ENCODE data around the gene RPS6KA2. TPM values are rescaled to one million over a fixed set of nuclear protein-coding genes. Genes with fewer than 3 reads are reported as not detected.

Gene RPS6KA2
- polyA plus RNA-seq, 1 donor = 12.5 TPM

DNA sequence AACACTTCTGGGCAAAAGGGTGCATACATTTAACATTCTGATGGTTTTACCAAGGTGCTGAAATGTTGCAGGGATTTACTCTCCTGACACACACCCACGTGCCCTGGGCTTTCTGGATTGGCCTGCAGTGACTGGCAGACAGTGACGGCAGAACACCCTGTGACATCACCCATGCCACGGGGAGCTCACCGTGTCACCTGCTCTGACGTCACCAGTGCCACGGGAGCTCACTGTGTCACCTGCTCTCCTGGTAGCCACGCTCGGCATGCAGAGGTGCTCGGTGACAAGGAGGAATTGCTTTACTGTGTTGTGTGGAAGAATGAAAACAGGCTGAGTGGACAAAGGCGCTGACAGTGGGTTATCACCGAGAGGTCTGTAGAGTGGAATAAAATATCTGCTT, 139.9 kb downstream of the RPS6KA2 start:
- no peaks in the 10 kb centered on the region for H3K27me3 ChIP-seq (ENCODE audit: control insufficient read depth, insufficient read depth, low read length)
- no peaks in the 10 kb centered on the region for H3K4me1 ChIP-seq (ENCODE audit: control insufficient read depth, insufficient read depth, low read length)
- H3K27ac ChIP-seq (ENCODE audit: low read length) = no peak overlapping the region
- H3K4me3 ChIP-seq (ENCODE audit: low read length) = no peak overlapping the region
- no peak for DNase-seq
- peaks cover 9% of the 10 kb centered on the region for H3K36me3 ChIP-seq (ENCODE audit: control insufficient read depth, insufficient read depth, low read length)
- peaks cover 4% of the 10 kb centered on the region for H3K9me3 ChIP-seq (ENCODE audit: control insufficient read depth, low read depth, low read length)
- WGBS (ENCODE audit: insufficient coverage, low lambda C conversion rate) = 83% methylated on average over 2 of the region's 11 CpGs

DNA sequence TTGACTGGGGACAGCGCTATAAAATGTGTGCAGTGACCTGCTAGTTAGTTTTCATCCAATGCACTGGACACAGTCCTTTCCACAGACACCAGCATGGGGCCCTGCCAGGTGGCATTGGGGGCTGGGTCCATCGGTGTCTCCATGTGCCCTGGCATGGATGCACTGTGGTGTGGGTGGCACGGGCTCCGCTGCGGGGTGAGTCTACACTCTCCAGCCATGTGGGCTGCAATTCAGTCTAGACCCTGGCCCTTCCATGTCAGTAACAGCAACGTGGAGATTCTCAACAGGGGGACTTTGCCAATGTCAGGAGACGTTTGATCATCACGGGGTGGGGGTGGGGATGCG, 140.5 kb downstream of the RPS6KA2 start:
- Histone ChIP-seq H3K9me3 (ENCODE audit: control insufficient read depth, low read depth, low read length) (peaks cover 4% of the 10 kb centered on the region), H3K27ac (ENCODE audit: low read length) (no peak overlapping the region), H3K4me3 (ENCODE audit: low read length) (no peak overlapping the region), H3K27me3 (ENCODE audit: control insufficient read depth, insufficient read depth, low read length) (no peaks in the 10 kb centered on the region), H3K36me3 (ENCODE audit: control insufficient read depth, insufficient read depth, low read length) (peaks cover 9% of the 10 kb centered on the region), H3K4me1 (ENCODE audit: control insufficient read depth, insufficient read depth, low read length) (no peaks in the 10 kb centered on the region)
- no CpG with 5 or more reads among the region's 9 CpGs for WGBS (ENCODE audit: insufficient coverage, low lambda C conversion rate)
- DNase-seq = no peak

DNA sequence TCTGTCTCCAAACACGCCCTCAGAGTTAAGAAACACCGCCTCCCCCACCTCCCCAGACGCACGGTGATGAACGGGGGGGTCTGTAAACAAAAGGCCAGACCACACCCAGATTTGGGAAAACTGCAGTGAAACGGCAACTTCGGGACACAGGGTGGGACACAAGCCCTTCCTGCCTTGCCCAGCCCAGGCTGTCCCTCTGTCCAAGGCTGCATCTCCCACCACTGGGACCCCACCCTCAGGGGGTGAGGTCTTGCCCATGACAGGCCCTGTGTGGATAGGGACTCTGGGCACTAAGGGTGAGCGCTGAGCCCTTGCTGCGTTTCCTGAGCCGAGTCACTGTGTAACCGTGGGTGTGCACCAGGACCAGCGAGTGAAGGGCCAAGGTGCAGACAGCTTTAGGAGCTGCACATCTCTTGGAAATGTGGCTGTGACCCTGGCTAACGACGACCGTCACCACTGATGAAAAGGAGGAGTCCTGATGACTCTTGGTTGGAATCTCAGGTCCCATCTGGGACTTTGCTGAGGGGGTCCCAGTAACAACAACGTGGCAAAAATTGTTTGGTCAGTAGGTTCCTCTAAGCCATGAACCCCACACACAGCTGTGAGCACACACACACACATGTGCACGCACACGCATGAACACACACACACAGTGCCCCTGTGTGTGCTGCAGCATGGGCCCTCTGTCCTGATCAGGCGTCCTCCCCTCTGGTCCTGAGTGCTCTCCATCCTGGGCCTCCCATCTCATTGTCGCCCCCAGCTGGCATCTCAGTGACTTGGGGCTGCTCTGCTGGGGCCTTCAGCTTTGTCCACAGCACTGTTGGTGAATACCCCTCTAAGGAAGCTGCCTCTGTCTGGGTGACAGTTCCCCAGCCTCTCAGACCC, 141.2 kb downstream of the RPS6KA2 start:
- Histone ChIP-seq H3K27ac (ENCODE audit: low read length) (no peak overlapping the region), H3K4me1 (ENCODE audit: control insufficient read depth, insufficient read depth, low read length) (no peaks in the 10 kb centered on the region), H3K36me3 (ENCODE audit: control insufficient read depth, insufficient read depth, low read length) (peaks cover 9% of the 10 kb centered on the region), H3K9me3 (ENCODE audit: control insufficient read depth, low read depth, low read length) (peaks cover 4% of the 10 kb centered on the region), H3K4me3 (ENCODE audit: low read length) (no peak overlapping the region), H3K27me3 (ENCODE audit: control insufficient read depth, insufficient read depth, low read length) (no peaks in the 10 kb centered on the region)
- no CpG with 5 or more reads among the region's 20 CpGs for WGBS (ENCODE audit: insufficient coverage, low lambda C conversion rate)
- no peak for DNase-seq

DNA sequence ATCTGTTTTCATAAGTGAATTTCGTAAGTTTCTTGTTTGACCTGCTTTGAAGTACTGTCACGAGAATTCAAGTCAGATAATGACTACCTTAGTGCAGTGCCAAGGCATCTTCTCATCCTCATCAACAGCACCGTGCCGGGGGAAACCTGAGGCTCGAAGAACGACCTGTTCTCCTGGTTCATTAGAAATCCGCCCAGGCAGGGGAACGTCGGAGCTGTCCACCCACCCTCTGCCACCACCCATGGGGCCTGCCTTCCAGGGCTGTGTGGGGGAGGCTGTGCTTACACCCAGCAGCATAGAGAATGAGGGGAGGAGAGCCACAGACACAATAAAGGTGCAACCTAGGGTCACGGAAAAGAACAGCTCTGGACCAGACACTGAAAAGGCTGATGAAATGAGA, 142.2 kb downstream of the RPS6KA2 start:
- peaks cover 9% of the 10 kb centered on the region for H3K36me3 ChIP-seq (ENCODE audit: control insufficient read depth, insufficient read depth, low read length)
- WGBS (ENCODE audit: insufficient coverage, low lambda C conversion rate) = 83% methylated on average over 1 of the region's 10 CpGs

DNA sequence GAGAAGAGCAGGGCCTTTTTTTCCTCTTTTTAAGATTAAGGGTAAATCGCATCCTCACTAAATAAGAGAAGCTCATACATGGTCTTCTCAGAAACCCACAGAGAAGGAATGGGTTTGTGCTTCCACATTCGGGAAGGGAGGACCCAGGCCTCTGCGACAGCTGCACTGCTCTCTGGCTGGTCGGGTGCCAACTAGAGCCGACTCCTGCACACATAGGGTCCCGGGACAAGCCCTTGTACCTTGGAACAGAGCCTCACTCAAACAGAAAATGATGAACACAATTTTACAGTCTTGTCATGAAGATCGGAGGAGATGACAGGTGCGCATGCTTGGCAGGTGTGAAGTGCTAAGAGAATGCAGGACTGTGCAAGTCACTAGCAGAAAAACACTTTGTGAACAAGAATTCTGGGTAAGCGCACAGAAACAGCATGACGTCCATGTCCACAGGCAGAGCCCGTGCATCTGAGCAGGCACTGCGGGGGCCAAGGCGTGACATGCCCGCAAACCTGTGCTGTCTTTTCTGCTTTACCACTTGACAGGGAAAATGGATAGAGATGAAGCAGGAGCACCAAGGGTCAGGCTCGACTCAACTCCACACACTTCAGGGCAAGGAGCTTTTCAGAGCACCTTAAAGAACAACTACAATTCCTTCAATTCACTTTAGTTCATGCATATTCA, 143.3 kb downstream of the RPS6KA2 start:
- peaks cover 4% of the 10 kb centered on the region for H3K9me3 ChIP-seq (ENCODE audit: control insufficient read depth, low read depth, low read length)
- peaks cover 13% of the 10 kb centered on the region for H3K36me3 ChIP-seq (ENCODE audit: control insufficient read depth, insufficient read depth, low read length)
- H3K27ac ChIP-seq (ENCODE audit: low read length) = no peak overlapping the region
- no peak for DNase-seq
- H3K4me1 ChIP-seq (ENCODE audit: control insufficient read depth, insufficient read depth, low read length) = no peaks in the 10 kb centered on the region
- H3K4me3 ChIP-seq (ENCODE audit: low read length) = no peak overlapping the region
- H3K27me3 ChIP-seq (ENCODE audit: control insufficient read depth, insufficient read depth, low read length) = no peaks in the 10 kb centered on the region
- WGBS (ENCODE audit: insufficient coverage, low lambda C conversion rate) = no CpG with 5 or more reads among the region's 15 CpGs

More for the DNA sequence above, 142.2 kb downstream of the RPS6KA2 start:
- no peak for DNase-seq
- H3K27ac ChIP-seq (ENCODE audit: low read length) = no peak overlapping the region
- peaks cover 4% of the 10 kb centered on the region for H3K9me3 ChIP-seq (ENCODE audit: control insufficient read depth, low read depth, low read length)
- H3K4me3 ChIP-seq (ENCODE audit: low read length) = no peak overlapping the region
- no peaks in the 10 kb centered on the region for H3K4me1 ChIP-seq (ENCODE audit: control insufficient read depth, insufficient read depth, low read length)
- H3K27me3 ChIP-seq (ENCODE audit: control insufficient read depth, insufficient read depth, low read length) = no peaks in the 10 kb centered on the region

DNA sequence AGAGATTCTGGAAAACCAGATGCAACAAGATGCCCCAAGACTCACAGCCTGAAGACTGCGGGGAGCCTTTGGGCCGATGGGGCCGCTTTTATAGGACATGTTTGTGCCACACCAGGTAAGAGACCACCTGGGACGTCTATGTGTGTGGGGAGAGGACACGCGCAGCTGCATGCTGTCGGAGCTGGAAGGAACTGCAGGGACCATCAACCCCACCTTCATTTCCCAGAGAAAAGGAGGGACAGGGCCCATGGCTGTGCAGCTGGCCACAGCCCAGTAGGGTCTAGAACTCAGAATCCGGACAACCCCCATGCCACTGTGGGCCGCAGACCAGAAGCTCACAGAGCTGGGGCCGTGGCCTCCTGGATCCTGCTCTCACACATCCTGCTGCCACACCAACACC, 144.0 kb downstream of the RPS6KA2 start:
- Histone ChIP-seq H3K4me3 (ENCODE audit: low read length) (no peak overlapping the region), H3K27me3 (ENCODE audit: control insufficient read depth, insufficient read depth, low read length) (no peaks in the 10 kb centered on the region), H3K4me1 (ENCODE audit: control insufficient read depth, insufficient read depth, low read length) (no peaks in the 10 kb centered on the region), H3K27ac (ENCODE audit: low read length) (no peak overlapping the region), H3K36me3 (ENCODE audit: control insufficient read depth, insufficient read depth, low read length) (peaks cover 13% of the 10 kb centered on the region), H3K9me3 (ENCODE audit: control insufficient read depth, low read depth, low read length) (peaks cover 4% of the 10 kb centered on the region)
- DNase-seq = no peak
- no CpG with 5 or more reads among the region's 10 CpGs for WGBS (ENCODE audit: insufficient coverage, low lambda C conversion rate)

DNA sequence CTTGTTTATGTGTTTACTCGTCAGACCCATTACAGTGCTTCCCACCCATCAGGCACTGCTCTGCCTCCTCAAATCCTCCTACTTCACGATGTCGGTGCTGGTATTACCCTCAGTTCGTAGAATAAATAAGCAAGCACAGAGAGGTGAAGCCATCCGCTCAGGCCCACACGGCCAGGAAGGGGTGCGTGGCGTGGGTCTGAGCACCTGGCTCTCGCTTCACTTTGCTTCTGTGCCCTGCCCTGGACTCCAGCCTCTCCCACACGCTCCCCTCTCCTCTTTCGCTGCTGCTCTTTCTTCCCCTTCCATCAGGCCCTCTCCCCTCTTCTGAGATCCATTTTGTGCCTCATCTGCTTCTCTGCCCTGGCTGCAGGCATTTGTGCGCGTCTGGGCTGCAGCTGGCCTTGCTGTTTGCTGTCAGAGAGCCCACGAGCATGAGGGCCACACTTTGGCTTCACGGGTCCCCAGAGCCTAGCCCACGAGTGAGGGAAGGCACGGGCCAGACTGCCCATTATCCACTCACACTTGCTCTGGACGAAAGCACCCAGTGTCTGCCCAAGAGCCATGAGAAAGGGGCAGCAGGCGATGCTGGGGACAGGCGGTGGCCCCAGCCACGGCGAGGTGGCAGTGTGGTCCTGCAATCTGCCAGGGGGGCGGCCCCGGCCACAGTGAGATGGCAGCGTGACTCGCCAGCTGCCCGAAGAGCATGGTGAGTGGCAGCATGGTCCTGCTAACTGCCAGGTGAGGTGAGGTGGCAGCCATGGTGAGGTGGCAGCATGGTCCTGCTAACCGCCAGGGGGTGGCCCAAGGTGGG, 148.1 kb downstream of the RPS6KA2 start:
- WGBS (ENCODE audit: insufficient coverage, low lambda C conversion rate) = 93% methylated on average over 2 of the region's 28 CpGs
- Histone ChIP-seq H3K4me3 (ENCODE audit: low read length) (no peak overlapping the region), H3K27ac (ENCODE audit: low read length) (no peak overlapping the region), H3K36me3 (ENCODE audit: control insufficient read depth, insufficient read depth, low read length) (peaks cover 3% of the 10 kb centered on the region), H3K4me1 (ENCODE audit: control insufficient read depth, insufficient read depth, low read length) (no peaks in the 10 kb centered on the region), H3K9me3 (ENCODE audit: control insufficient read depth, low read depth, low read length) (no peaks in the 10 kb centered on the region), H3K27me3 (ENCODE audit: control insufficient read depth, insufficient read depth, low read length) (no peaks in the 10 kb centered on the region)
- DNase-seq = no peak

DNA sequence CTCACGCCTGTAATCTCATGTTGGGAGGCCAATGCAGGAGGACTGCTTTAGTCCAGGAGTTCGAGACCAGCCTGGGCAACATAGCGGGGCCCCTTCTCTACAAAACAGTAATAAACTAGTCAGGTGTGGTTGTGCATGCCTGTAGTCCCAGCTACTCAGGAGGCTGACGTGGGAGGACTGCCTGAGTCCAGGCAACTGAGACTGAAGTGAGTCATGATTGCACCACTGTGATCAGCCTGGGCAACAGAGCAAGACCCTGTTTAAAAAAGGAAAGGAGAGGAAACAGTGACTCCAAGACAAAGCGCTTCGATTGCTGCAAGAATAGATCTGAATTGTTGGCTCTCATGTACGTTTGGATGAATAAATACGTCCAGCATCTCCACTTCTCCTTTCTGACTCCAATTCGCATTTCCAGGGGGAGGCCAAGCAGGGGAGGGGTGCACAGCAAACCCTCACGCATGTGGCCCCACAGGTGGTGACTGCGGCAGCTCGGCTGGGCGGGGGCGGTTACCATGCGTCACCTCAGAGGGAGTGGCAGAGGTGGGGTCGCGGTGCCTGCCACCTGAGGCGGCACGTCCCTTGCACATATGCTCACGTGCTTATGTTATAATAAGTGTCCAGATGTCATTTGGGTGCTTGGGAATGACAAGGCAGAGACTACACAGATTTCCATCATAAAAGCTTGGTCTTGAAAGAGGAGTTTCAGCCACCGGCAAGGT, 149.2 kb downstream of the RPS6KA2 start:
- H3K9me3 ChIP-seq (ENCODE audit: control insufficient read depth, low read depth, low read length) = no peaks in the 10 kb centered on the region
- no peaks in the 10 kb centered on the region for H3K4me1 ChIP-seq (ENCODE audit: control insufficient read depth, insufficient read depth, low read length)
- no peak overlapping the region for H3K4me3 ChIP-seq (ENCODE audit: low read length)
- no peak overlapping the region for H3K27ac ChIP-seq (ENCODE audit: low read length)
- H3K36me3 ChIP-seq (ENCODE audit: control insufficient read depth, insufficient read depth, low read length) = peaks cover 3% of the 10 kb centered on the region
- 100% methylated on average over 1 of the region's 21 CpGs for WGBS (ENCODE audit: insufficient coverage, low lambda C conversion rate)
- H3K27me3 ChIP-seq (ENCODE audit: control insufficient read depth, insufficient read depth, low read length) = no peaks in the 10 kb centered on the region
- peak in 1 of 2 donors; percentile 29 for DNase-seq

DNA sequence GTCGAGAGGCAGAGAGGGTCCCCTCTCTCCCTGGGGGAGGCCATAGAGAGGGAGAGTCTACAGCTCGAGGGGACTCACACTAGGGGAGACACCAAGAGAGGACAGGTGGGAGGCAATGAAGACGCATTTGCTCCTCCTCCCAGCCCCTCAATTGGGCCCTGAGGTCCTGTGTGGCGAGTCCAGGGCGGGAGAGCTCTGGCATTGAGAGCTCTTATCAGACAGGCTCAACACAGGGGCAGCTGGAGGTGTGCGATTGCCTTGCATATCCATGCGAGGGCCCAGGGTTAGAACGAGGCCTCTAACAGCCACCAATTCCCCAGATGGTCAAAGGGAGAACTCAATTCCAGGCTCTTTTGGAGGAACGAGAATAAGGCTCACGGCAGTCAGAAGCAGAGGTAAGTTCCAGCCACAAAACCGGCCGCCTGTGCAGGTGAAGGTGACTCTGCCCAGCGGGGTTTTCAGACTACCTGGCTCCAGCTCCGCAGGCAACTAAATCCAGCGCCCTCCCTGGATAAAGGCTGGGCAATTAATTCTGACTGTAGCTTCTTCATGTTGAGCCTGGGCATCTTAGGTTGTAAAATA, 150.3 kb downstream of the RPS6KA2 start:
- no CpG with 5 or more reads among the region's 15 CpGs for WGBS (ENCODE audit: insufficient coverage, low lambda C conversion rate)
- Histone ChIP-seq H3K4me1 (ENCODE audit: control insufficient read depth, insufficient read depth, low read length) (no peaks in the 10 kb centered on the region), H3K4me3 (ENCODE audit: low read length) (no peak overlapping the region), H3K27ac (ENCODE audit: low read length) (no peak overlapping the region), H3K27me3 (ENCODE audit: control insufficient read depth, insufficient read depth, low read length) (no peaks in the 10 kb centered on the region), H3K36me3 (ENCODE audit: control insufficient read depth, insufficient read depth, low read length) (peaks cover 3% of the 10 kb centered on the region), H3K9me3 (ENCODE audit: control insufficient read depth, low read depth, low read length) (no peaks in the 10 kb centered on the region)
- no peak for DNase-seq
